Suprapubic skin (tissue), 3 donors: Measurements from ENCODE around the gene NCAPG.

Source experiments
- CTCF ChIP-seq, 2 donors: fragments of 200-600 bp in 1 of 2; fragments of 450-650 bp in 1 of 2; sonication (generic) in 1 of 2; IDR thresholded peaks; one replicate each; pipeline ENCODE4 v1.5.1; 2016 to 2019; ENCODE audit warnings: antibody characterized with exemption in 2 of 2, mild to moderate bottlenecking in 1 of 2, moderate library complexity in 1 of 2
- EP300 ChIP-seq: sonication (generic); formaldehyde crosslinking; IDR thresholded peaks from one replicate; pipeline ENCODE4 v1.6.1; 2017; ENCODE audit warnings: antibody characterized with exemption
- POLR2A ChIP-seq, 2 donors: fragments of 450-650 bp; IDR thresholded peaks; one replicate each; pipeline ENCODE4 v1.6.1; 2017; ENCODE audit warnings: antibody characterized with exemption in 2 of 2, mild to moderate bottlenecking in 2 of 2, moderate library complexity in 2 of 2

DNA sequence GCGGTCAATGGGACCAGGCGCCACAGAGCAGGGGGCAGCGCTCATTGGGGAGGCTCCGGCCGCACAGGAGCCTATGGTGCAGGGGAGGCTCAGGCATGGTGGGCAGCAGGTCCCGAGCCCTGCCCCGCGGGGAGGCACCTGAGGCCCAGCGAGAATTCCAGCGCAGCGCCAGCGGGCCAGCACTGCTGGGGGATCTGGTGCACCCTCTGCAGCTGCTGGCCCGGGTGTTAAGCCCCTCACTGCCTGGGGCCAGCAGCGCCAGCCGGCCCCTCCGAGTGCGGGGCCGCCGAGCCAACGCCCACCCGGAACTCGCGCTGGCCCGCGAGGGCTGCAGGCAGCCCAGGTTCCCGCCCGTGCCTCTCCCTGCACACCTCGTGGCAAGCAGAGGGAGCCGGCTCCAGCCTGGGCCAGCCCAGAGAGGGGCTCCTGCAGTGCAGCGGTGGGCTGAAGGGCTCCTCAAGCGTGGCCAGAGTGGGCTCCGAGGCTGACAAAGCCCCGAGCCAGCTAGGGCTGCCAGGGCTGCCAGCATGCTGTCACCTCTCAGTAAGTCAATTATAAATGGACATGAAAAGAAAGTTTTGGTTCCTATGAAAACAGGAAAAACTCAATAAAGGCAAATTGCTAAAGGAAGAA is 43.8 kb upstream of the NCAPG start:
- TF ChIP-seq CTCF (IDR thresholded peaks at IDR 0.05) (no peak), EP300 (no peak), POLR2A (IDR thresholded peaks at IDR 0.05) (no peak)
